Measurements from ENCODE around the gene PDE2A.

The PDE2A gene

GRCh38 chr11:72589802-72590761 lies 84.1 kb downstream of the PDE2A start:
- H3K9me3 ChIP-seq (ENCODE audit: control insufficient read depth, insufficient read depth, low read length): no peaks in the 10 kb centered on the region
- H3K9ac ChIP-seq (ENCODE audit: low read depth, low read length): peak overlapping the region; percentile 79
- peaks cover 18% of the 10 kb centered on the region; the same call in 1 of the 2 replicates for H3K4me1 ChIP-seq (ENCODE audit: insufficient read depth, low read length)
- no peaks in the 10 kb centered on the region for H3K36me3 ChIP-seq (ENCODE audit: insufficient read depth, low read length)

GRCh38 chr11:72588421-72589410 lies 85.5 kb downstream of the PDE2A start:
- Histone ChIP-seq H3K36me3 (ENCODE audit: insufficient read depth, low read length) (no peaks in the 10 kb centered on the region), H3K9me3 (ENCODE audit: control insufficient read depth, insufficient read depth, low read length) (no peaks in the 10 kb centered on the region), H3K4me1 (ENCODE audit: insufficient read depth, low read length) (peaks cover 5% of the 10 kb centered on the region; the same call in 1 of the 2 replicates), H3K9ac (ENCODE audit: low read depth, low read length) (no peak overlapping the region)

- peaks cover 5% of the 10 kb centered on the region; the same call in 1 of the 2 replicates for H3K4me1 ChIP-seq (ENCODE audit: insufficient read depth, low read length)
- H3K36me3 ChIP-seq (ENCODE audit: insufficient read depth, low read length): no peaks in the 10 kb centered on the region
- no peaks in the 10 kb centered on the region; the same call in 1 of the 2 replicates for H3K9me3 ChIP-seq (ENCODE audit: control insufficient read depth, insufficient read depth, low read length)
- H3K9ac ChIP-seq (ENCODE audit: low read depth, low read length): no peak overlapping the region
Observed at GRCh38 chr11:72587696-72588095, 86.5 kb downstream of the PDE2A start.

GRCh38 chr11:72586321-72587090 lies 87.7 kb downstream of the PDE2A start:
- no peaks in the 10 kb centered on the region for H3K36me3 ChIP-seq (ENCODE audit: insufficient read depth, low read length)
- no peaks in the 10 kb centered on the region; the same call in 1 of the 2 replicates for H3K9me3 ChIP-seq (ENCODE audit: control insufficient read depth, insufficient read depth, low read length)
- H3K9ac ChIP-seq (ENCODE audit: low read depth, low read length): no peak overlapping the region
- no peaks in the 10 kb centered on the region; the same call in 1 of the 2 replicates for H3K4me1 ChIP-seq (ENCODE audit: insufficient read depth, low read length)

- Histone ChIP-seq H3K9me3 (ENCODE audit: control insufficient read depth, insufficient read depth, low read length) (no peaks in the 10 kb centered on the region; the same call in 1 of the 2 replicates), H3K9ac (ENCODE audit: low read depth, low read length) (no peak overlapping the region), H3K36me3 (ENCODE audit: insufficient read depth, low read length) (no peaks in the 10 kb centered on the region), H3K4me1 (ENCODE audit: insufficient read depth, low read length) (no peaks in the 10 kb centered on the region; the same call in 1 of the 2 replicates)
Observed at GRCh38 chr11:72585762-72586311, 88.4 kb downstream of the PDE2A start.

GRCh38 chr11:72584939-72585597 lies 89.2 kb downstream of the PDE2A start:
- peak overlapping the region; percentile 46; the same call in 1 of the 2 replicates for H3K9ac ChIP-seq (ENCODE audit: low read depth, low read length)
- H3K4me1 ChIP-seq (ENCODE audit: insufficient read depth, low read length): no peaks in the 10 kb centered on the region; the same call in 1 of the 2 replicates
- H3K36me3 ChIP-seq (ENCODE audit: insufficient read depth, low read length): no peaks in the 10 kb centered on the region
- no peaks in the 10 kb centered on the region; the same call in 1 of the 2 replicates for H3K9me3 ChIP-seq (ENCODE audit: control insufficient read depth, insufficient read depth, low read length)

- peak overlapping the region; percentile 46; the same call in 1 of the 2 replicates for H3K9ac ChIP-seq (ENCODE audit: low read depth, low read length)
- no peaks in the 10 kb centered on the region for H3K4me1 ChIP-seq (ENCODE audit: insufficient read depth, low read length)
- no peaks in the 10 kb centered on the region for H3K36me3 ChIP-seq (ENCODE audit: insufficient read depth, low read length)
- H3K9me3 ChIP-seq (ENCODE audit: control insufficient read depth, insufficient read depth, low read length): no peaks in the 10 kb centered on the region; the same call in 1 of the 2 replicates
Observed at GRCh38 chr11:72584293-72584938, 89.8 kb downstream of the PDE2A start.

GRCh38 chr11:72583616-72584292 lies 90.5 kb downstream of the PDE2A start:
- peak overlapping the region; percentile 46; the same call in 1 of the 2 replicates for H3K9ac ChIP-seq (ENCODE audit: low read depth, low read length)
- no peaks in the 10 kb centered on the region; the same call in 1 of the 2 replicates for H3K9me3 ChIP-seq (ENCODE audit: control insufficient read depth, insufficient read depth, low read length)
- no peaks in the 10 kb centered on the region for H3K36me3 ChIP-seq (ENCODE audit: insufficient read depth, low read length)
- no peaks in the 10 kb centered on the region for H3K4me1 ChIP-seq (ENCODE audit: insufficient read depth, low read length)

- Histone ChIP-seq H3K9me3 (ENCODE audit: control insufficient read depth, insufficient read depth, low read length) (no peaks in the 10 kb centered on the region; the same call in 1 of the 2 replicates), H3K4me1 (ENCODE audit: insufficient read depth, low read length) (no peaks in the 10 kb centered on the region), H3K36me3 (ENCODE audit: insufficient read depth, low read length) (no peaks in the 10 kb centered on the region), H3K9ac (ENCODE audit: low read depth, low read length) (no peak overlapping the region)
Observed at GRCh38 chr11:72583177-72583553, 91.1 kb downstream of the PDE2A start.

GRCh38 chr11:72582206-72583176 lies 91.7 kb downstream of the PDE2A start:
- Histone ChIP-seq H3K36me3 (ENCODE audit: insufficient read depth, low read length) (no peaks in the 10 kb centered on the region), H3K9ac (ENCODE audit: low read depth, low read length) (no peak overlapping the region), H3K9me3 (ENCODE audit: control insufficient read depth, insufficient read depth, low read length) (no peaks in the 10 kb centered on the region; the same call in 1 of the 2 replicates), H3K4me1 (ENCODE audit: insufficient read depth, low read length) (no peaks in the 10 kb centered on the region)

- no peaks in the 10 kb centered on the region for H3K4me1 ChIP-seq (ENCODE audit: insufficient read depth, low read length)
- no peak overlapping the region for H3K9ac ChIP-seq (ENCODE audit: low read depth, low read length)
- H3K36me3 ChIP-seq (ENCODE audit: insufficient read depth, low read length): no peaks in the 10 kb centered on the region
Observed at GRCh38 chr11:72581067-72581466, 93.2 kb downstream of the PDE2A start.

More at GRCh38 chr11:72581067-72581466, 93.2 kb downstream of the PDE2A start:
- no peaks in the 10 kb centered on the region; the same call in 1 of the 2 replicates for H3K9me3 ChIP-seq (ENCODE audit: control insufficient read depth, insufficient read depth, low read length)

All from ES-I3 (cell line).